22Rv1 (cell line): ENCODE results near the gene ST8SIA6.
"Not testable (repeated sequence)": the region's sequence is repeated elsewhere in the genome, so short reads cannot be mapped to it uniquely, and the experiment has no call there.

Experiments used
- H3K27ac ChIP-seq: fragments of 450-650 bp; 2 replicates; pipeline ENCODE4 v1.5.1; 2017
- ZFX ChIP-seq: fragments of 450-650 bp; IDR thresholded peaks from 2 replicates; pipeline ENCODE4 v1.6.1; 2017; ENCODE audit warnings: antibody characterized with exemption, borderline replicate concordance
- TF ChIP-seq, protein P1 (sequence below): fragments of 450-650 bp; IDR thresholded peaks from 2 replicates; pipeline ENCODE4 v1.5.1; 2017; ENCODE audit warnings: mild to moderate bottlenecking

Gene ST8SIA6

DNA sequence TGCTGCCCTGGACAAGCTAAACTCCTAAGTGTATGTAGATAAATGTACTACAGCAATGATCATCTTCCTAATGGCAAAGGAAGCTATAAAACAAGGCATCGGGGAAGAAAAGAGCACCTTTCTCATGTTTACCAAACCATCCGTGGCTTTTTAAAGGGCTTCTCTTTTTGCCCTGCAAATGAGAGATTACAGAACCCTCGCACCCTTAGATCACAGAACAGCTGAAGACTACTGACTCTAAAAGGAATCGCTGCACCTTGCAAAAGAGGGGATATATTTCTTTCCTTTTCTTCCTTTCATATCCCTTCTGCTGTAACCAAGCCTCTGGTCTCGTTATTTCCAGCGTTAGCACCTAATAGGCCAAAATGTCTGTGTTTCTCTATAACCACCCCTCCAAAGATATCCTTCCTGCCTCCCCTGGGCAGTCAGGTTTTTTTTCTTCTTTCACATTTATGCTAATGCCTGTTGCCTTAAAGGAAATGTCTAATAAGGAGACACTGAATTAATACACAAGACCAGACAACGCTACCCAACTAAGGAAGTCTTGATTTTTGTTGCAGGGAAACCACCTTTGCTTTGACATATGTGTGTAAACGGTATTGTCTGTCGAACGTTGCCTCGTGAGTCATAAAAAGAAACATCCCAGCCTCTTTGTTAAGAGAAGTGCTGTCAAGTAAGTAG is 10.5 kb downstream of the ST8SIA6 start:
- H3K27ac ChIP-seq, result no peak overlapping the region
- TF ChIP-seq, protein P1, sequence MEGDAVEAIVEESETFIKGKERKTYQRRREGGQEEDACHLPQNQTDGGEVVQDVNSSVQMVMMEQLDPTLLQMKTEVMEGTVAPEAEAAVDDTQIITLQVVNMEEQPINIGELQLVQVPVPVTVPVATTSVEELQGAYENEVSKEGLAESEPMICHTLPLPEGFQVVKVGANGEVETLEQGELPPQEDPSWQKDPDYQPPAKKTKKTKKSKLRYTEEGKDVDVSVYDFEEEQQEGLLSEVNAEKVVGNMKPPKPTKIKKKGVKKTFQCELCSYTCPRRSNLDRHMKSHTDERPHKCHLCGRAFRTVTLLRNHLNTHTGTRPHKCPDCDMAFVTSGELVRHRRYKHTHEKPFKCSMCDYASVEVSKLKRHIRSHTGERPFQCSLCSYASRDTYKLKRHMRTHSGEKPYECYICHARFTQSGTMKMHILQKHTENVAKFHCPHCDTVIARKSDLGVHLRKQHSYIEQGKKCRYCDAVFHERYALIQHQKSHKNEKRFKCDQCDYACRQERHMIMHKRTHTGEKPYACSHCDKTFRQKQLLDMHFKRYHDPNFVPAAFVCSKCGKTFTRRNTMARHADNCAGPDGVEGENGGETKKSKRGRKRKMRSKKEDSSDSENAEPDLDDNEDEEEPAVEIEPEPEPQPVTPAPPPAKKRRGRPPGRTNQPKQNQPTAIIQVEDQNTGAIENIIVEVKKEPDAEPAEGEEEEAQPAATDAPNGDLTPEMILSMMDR, result no peak
- TF ChIP-seq ZFX, result no peak

DNA sequence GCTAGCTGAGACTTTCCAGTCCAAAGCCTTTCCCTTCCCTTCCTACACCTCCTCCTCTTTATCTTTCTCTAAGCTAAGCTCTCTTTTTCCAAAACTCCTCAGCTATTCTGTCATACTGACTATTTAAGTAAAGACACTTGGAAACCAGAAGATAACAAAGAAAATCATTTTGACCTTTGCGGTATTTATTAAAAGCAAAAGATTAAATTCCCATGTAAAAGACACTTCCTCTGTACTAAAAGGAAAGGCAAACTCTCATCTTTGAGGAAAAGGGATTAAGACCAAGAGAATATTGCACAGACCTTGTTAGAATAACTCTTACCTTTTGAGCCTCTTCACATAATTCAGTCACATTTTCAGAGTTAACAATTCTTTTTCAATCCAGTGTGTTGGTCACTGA is 15.8 kb downstream of the ST8SIA6 start:
- H3K27ac ChIP-seq, result no peak overlapping the region
- no peak for TF ChIP-seq ZFX
- TF ChIP-seq, protein P1, result no peak

- not testable (repeated sequence) for H3K27ac ChIP-seq
Observed at GRCh38 chr10:17436578-17436977, 17.8 kb downstream of the ST8SIA6 start.

GRCh38 chr10:17435953-17436352 is 18.4 kb downstream of the ST8SIA6 start:
- H3K27ac ChIP-seq, result no peak overlapping the region
- TF ChIP-seq ZFX, result no peak
- TF ChIP-seq, protein P1, result no peak

GRCh38 chr10:17435187-17435586 is 19.2 kb downstream of the ST8SIA6 start:
- no peak for TF ChIP-seq ZFX
- H3K27ac ChIP-seq, result no peak overlapping the region

- H3K27ac ChIP-seq, result no peak overlapping the region
- no peak for TF ChIP-seq ZFX
- TF ChIP-seq, protein P1, result no peak
Observed at GRCh38 chr10:17432723-17433122, 21.7 kb downstream of the ST8SIA6 start.

GRCh38 chr10:17431871-17432311 is 22.5 kb downstream of the ST8SIA6 start:
- TF ChIP-seq ZFX, result no peak
- TF ChIP-seq, protein P1, result no peak

DNA sequence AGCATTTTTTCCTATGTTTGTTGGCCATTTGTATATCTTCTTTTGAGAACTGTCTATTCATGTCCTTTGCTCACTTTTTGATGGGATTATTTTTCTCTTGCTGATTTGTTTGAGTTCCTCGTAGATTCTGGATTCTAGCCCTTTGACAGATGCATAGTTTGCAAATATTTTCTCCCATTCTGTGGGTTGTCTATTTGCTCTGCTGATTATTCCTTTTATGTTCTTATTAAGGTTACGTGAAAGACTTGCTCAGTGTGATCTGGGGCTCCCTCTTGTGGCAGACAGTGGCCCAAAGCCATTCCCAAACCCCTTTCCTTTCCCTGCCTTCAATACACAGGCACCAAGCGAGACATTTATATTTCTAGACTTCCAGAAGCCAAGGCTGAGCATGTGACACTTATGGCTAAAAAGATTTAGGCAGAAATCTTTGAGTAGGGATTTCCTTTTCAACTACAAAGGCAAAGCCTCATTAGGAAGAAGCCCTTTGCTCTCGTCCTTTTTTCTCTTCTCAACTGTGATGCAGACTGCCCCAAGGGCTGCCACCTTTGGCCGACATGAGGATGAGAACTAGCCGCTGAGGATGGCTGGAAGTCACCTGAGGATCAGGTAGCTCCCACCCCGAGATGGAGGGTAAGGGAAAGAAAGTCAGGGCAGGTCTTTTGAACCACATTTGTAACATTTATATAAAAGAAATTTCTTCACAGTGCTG is 23.6 kb downstream of the ST8SIA6 start:
- no peak for TF ChIP-seq ZFX
- TF ChIP-seq, protein P1, result peak; percentile 93
- no peak overlapping the region for H3K27ac ChIP-seq

More at GRCh38 chr10:17431871-17432311, 22.5 kb downstream of the ST8SIA6 start:
- H3K27ac ChIP-seq, result no peak overlapping the region
